ENCODE data around the gene CPED1.

Gene CPED1

DNA sequence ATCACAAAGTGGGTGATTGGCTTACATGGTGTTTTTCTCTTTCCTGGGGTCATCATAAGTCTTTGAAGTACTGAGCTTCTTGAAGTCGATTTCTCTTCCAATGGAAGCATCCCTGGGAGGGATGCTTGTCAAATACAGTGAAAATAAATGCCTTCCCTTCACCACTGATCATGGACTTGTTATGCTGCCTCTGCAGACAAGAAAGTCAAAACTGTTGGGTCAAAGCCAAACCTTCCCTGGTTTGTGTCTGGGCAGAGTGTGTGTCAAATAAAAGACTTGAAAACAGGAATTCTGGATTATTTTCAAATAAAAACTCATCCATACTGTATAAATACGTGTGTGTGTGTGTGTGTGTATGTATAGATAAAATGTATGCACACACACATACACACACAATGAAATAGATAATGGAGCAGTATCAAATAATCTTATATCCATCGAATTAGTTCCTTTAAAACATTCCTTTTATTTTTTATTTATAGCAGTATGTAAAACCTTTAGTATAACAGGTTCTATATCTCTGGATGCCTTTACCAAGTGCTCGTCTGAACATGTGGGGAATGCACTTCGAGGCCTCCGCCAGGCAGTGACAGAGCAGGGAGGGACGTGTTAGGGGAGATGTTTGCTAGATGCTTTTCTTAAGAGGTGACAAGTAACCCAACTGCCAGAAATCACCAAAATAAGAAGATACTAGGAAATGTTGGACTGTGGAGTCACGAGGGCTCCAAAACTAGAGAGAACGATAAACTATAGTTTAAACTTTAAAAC is 313.1 kb downstream of the CPED1 start (continued):
- TF ChIP-seq, protein P1, sequence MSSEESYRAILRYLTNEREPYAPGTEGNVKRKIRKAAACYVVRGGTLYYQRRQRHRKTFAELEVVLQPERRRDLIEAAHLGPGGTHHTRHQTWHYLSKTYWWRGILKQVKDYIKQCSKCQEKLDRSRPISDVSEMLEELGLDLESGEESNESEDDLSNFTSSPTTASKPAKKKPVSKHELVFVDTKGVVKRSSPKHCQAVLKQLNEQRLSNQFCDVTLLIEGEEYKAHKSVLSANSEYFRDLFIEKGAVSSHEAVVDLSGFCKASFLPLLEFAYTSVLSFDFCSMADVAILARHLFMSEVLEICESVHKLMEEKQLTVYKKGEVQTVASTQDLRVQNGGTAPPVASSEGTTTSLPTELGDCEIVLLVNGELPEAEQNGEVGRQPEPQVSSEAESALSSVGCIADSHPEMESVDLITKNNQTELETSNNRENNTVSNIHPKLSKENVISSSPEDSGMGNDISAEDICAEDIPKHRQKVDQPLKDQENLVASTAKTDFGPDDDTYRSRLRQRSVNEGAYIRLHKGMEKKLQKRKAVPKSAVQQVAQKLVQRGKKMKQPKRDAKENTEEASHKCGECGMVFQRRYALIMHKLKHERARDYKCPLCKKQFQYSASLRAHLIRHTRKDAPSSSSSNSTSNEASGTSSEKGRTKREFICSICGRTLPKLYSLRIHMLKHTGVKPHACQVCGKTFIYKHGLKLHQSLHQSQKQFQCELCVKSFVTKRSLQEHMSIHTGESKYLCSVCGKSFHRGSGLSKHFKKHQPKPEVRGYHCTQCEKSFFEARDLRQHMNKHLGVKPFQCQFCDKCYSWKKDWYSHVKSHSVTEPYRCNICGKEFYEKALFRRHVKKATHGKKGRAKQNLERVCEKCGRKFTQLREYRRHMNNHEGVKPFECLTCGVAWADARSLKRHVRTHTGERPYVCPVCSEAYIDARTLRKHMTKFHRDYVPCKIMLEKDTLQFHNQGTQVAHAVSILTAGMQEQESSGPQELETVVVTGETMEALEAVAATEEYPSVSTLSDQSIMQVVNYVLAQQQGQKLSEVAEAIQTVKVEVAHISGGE (tag by site-specific recombination; conservative IDR thresholded peaks at IDR 0.05; ENCODE audit: low read depth) = no peak
- TF ChIP-seq ZNF394 (tag by site-specific recombination; IDR thresholded peaks at IDR 0.05; ENCODE audit: borderline replicate concordance) = no peak
- TF ChIP-seq ZIC2 (tag by site-specific recombination; IDR thresholded peaks at IDR 0.05) = no peak
- no peak for TF ChIP-seq ZNF341 (tag by site-specific recombination; IDR thresholded peaks at IDR 0.05; ENCODE audit: low read depth)
- TF ChIP-seq ZNF248 (tag by site-specific recombination; IDR thresholded peaks at IDR 0.05) = no peak
- TF ChIP-seq ZNF202 (tag by site-specific recombination; IDR thresholded peaks at IDR 0.05; ENCODE audit: borderline replicate concordance) = no peak

- Histone ChIP-seq H3K4me1 (ENCODE audit: control insufficient read depth, insufficient read depth, low read length) (0 out of 2 replicates have a peak, but pooled peaks cover 2% of the 10 kb centered on the region), H3K36me3 (ENCODE audit: control insufficient read depth in 2 of 2, insufficient read depth in 1 of 2, low read length in 2 of 2) (no peaks in the 10 kb centered on the region), H3K9me3 (ENCODE audit: control insufficient read depth, insufficient read depth, low read depth, low read length) (no peaks in the 10 kb centered on the region), H3K4me3 (ENCODE audit: low read depth, low read length) (no peak overlapping the region), H3K27ac (ENCODE audit: extremely low read depth, low read depth, low read length) (no peak overlapping the region)
- POLR2A ChIA-PET = no interaction called here
- CTCF ChIA-PET = no interaction called here
- no peak for TF ChIP-seq ZNF132 (tag by site-specific recombination; IDR thresholded peaks at IDR 0.05; ENCODE audit: borderline replicate concordance)
- no peak for TF ChIP-seq ZNF148 (tag by site-specific recombination; IDR thresholded peaks at IDR 0.05; ENCODE audit: borderline replicate concordance)
- no peak for TF ChIP-seq ZNF138 (tag by site-specific recombination; IDR thresholded peaks at IDR 0.05; ENCODE audit: borderline replicate concordance)
- peak; percentile 72 for TF ChIP-seq ZNF600 (tag by site-specific recombination; IDR thresholded peaks at IDR 0.05)
- peak; percentile 67 for TF ChIP-seq ZIC2 (tag by site-specific recombination; IDR thresholded peaks at IDR 0.05)
- no peak for TF ChIP-seq ZNF133 (tag by site-specific recombination; IDR thresholded peaks at IDR 0.05)
- no peak for TF ChIP-seq ZNF280D (tag by site-specific recombination; IDR thresholded peaks at IDR 0.05)
- TF ChIP-seq, protein P2, sequence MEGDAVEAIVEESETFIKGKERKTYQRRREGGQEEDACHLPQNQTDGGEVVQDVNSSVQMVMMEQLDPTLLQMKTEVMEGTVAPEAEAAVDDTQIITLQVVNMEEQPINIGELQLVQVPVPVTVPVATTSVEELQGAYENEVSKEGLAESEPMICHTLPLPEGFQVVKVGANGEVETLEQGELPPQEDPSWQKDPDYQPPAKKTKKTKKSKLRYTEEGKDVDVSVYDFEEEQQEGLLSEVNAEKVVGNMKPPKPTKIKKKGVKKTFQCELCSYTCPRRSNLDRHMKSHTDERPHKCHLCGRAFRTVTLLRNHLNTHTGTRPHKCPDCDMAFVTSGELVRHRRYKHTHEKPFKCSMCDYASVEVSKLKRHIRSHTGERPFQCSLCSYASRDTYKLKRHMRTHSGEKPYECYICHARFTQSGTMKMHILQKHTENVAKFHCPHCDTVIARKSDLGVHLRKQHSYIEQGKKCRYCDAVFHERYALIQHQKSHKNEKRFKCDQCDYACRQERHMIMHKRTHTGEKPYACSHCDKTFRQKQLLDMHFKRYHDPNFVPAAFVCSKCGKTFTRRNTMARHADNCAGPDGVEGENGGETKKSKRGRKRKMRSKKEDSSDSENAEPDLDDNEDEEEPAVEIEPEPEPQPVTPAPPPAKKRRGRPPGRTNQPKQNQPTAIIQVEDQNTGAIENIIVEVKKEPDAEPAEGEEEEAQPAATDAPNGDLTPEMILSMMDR (tag by site-specific recombination; IDR thresholded peaks at IDR 0.05) = no peak
- TF ChIP-seq ZSCAN16 (tag by site-specific recombination; IDR thresholded peaks at IDR 0.05) = peak; percentile 80; the same call in 1 of the 2 replicates
- no peak for TF ChIP-seq ZBTB7A (tag by site-specific recombination; IDR thresholded peaks at IDR 0.05; ENCODE audit: low read depth)
These were observed 313.8 kb downstream of the CPED1 start for GRCh38 chr7:121302214-121302745.
